ENCODE results near the gene SEMA5A. TPM values are rescaled to one million over a fixed set of nuclear protein-coding genes. Genes with fewer than 3 reads are reported as not detected.

SEMA5A gene
- total and polyA plus RNA-seq, 2 of the 8 experiments (the other 6 are each of a cell fraction or from before 2014, with no cell fraction given): 5.3 to 8.9 TPM

GRCh38 chr5:9157020-9157419 is 388.9 kb downstream of the SEMA5A start (continued):
- TF ChIP-seq RBBP5 (IDR thresholded peaks at IDR 0.05; ENCODE audit: borderline replicate concordance, low read depth, low read length) (no peak), JUND (IDR thresholded peaks at IDR 0.05; ENCODE audit: low read length) (no peak), TEAD4 (IDR thresholded peaks at IDR 0.05; ENCODE audit: low read depth, low read length) (no peak), KDM4A (IDR thresholded peaks at IDR 0.05; ENCODE audit: low read depth, low read length, severe bottlenecking) (no peak), YY1 (IDR thresholded peaks at IDR 0.05; ENCODE audit: low read depth, low read length) (no peak)

Data from H1 (cell line).